ENCODE measurements around the gene CEP192.

Gene CEP192

GRCh38 chr18:13151656-13152055 lies 160.5 kb downstream of the CEP192 start:
- TF ChIP-seq, protein P1, sequence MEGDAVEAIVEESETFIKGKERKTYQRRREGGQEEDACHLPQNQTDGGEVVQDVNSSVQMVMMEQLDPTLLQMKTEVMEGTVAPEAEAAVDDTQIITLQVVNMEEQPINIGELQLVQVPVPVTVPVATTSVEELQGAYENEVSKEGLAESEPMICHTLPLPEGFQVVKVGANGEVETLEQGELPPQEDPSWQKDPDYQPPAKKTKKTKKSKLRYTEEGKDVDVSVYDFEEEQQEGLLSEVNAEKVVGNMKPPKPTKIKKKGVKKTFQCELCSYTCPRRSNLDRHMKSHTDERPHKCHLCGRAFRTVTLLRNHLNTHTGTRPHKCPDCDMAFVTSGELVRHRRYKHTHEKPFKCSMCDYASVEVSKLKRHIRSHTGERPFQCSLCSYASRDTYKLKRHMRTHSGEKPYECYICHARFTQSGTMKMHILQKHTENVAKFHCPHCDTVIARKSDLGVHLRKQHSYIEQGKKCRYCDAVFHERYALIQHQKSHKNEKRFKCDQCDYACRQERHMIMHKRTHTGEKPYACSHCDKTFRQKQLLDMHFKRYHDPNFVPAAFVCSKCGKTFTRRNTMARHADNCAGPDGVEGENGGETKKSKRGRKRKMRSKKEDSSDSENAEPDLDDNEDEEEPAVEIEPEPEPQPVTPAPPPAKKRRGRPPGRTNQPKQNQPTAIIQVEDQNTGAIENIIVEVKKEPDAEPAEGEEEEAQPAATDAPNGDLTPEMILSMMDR (IDR thresholded peaks at IDR 0.05), result no peak

DNA sequence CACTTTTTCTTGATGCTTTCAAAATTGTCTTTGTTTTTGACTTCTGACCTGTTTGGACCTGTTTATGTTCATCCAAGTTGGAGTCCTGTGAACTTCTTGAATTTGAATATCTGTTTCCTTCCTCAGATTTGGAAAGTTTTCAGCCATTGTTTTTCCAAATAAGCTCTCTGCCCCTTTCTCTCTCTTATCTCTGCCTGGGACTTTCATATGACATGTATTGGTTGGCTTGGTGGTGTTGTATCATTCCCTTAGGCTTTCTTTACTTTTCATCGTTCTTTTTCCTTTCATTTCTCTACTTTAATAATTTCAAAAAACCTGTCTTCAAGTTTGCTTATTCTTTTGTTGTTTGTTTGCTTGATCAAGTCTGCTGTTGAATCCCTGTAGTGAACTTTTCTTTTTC lies 167.3 kb downstream of the CEP192 start:
- TF ChIP-seq, protein P1 (IDR thresholded peaks at IDR 0.05), result no peak

DNA sequence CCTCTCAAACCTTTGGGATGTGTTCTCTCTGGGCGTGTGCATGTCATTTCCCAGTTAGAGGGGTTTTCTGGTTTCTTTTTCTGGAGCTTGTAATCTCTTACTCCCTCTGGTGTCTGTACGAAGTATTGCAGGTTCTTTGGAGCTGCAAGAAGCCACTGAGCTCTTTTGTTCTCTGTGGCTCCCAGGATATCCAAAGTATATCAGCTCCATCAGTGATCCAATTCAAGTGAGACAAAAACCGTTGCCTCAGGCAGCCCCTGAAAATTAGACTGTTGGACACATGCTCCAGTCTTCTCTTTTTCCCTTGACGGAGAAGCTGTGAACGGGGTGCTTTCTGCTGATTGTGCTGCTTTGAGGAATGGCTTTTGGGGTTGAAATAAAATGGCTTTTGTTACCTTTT lies 168.4 kb downstream of the CEP192 start:
- TF ChIP-seq, protein P1 (IDR thresholded peaks at IDR 0.05), result peak; percentile 81

GRCh38 chr18:13161276-13161899 lies 170.2 kb downstream of the CEP192 start:
- TF ChIP-seq, protein P1 (IDR thresholded peaks at IDR 0.05), result no peak

DNA sequence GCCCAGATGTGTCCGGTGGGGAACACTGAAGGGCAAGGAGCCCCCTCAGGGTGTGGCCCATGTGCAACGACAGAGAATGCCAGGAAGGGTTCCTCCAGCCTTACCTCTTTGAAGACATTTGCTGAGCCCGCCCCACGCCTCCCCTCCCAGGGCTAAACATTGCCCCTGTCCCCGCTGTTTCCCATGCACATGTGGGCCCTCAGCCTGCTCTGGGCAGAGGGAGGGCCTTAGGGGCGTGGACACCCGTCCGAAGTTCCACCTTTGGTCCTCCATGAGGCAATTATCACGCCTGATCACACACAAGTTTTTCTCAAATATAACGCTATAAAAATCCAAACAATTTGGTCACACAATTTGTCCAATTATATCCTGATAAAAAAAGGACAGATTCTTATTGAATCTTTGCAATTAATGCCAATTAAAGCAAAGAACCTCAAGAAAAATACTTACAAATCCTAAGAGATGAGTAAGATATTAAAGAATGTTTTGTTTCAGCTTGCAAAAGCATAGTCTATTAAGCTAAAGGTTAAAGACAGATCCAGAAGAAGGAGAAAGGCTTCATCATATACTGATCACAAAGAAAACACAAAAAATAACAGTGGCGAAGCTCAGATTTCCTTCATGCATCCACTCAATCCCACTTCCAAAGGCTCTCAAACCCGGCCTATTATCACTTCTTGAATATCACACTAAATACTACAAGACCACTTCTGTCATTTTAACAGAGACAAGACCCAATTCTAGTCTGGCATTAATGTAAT lies 172.2 kb downstream of the CEP192 start:
- TF ChIP-seq, protein P1 (IDR thresholded peaks at IDR 0.05), result no peak

GRCh38 chr18:13164406-13164805 lies 173.2 kb downstream of the CEP192 start:
- TF ChIP-seq, protein P1 (IDR thresholded peaks at IDR 0.05), result no peak

DNA sequence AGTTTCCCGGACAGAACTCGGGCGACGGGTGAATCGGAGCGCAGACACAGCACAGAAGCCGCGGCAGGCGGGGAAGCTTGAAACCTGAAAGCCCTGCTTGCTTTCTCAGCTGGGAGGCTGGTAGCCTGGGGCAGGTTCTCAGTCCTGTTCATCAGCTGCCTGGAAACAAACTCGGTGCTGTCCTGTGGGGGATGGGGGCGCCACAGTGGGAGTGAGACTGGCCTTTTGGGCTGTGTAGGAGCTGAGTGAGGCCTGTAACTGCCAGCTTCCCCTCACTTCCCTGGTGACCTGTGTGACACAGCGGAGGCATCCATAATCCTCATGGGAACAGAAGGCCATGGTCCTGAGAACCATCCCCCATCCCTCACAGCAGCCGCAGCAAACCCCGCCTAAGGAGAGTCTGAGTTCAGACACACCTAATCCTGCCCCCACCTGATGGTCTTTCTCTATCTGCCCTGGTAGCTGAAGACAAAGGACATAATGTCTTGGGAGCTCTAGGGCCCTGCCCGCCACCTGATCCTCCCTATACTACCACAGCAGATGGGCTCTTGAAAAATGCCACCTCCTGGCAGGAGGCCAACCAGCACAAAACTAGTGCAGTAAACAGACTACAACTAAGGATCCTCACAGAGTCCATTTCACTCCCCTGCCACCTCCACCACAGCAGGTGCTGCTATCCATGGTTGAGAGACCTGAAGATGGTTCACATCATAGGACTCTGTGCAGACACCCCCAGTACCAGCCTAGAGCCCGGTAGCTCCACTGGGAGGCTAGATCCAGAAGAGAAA lies 174.7 kb downstream of the CEP192 start:
- TF ChIP-seq, protein P1 (IDR thresholded peaks at IDR 0.05), result no peak
